Aorta (tissue), 5 donors: ENCODE results near the gene BET1L. TPM values are rescaled to one million over a fixed set of nuclear protein-coding genes. Genes with fewer than 3 reads are reported as not detected.
A peak's percentile ranks its signal among the peaks of the same experiment; 100 is the strongest.
"Not testable (repeated sequence)": the region's sequence is repeated elsewhere in the genome, so short reads cannot be mapped to it uniquely, and the experiment has no call there.

ENCODE experiments used
- ATAC-seq: fragments of 200-7000 bp; cut with Tn5 transposase; one replicate; pipeline ENCODE4 v1.9.1; 2022; ENCODE audit warnings: moderate library complexity; ENCODE audit not compliant: low FRiP score
- DNase-seq, 2 donors: peaks; one replicate each; pipeline ENCODE4 v3.0.0-alpha.2; 2020
- H3K27ac ChIP-seq, 2 donors: one replicate each; pipeline ENCODE4 v1.5.1; 2013; ENCODE audit warnings: low read length in 2 of 2, mild to moderate bottlenecking in 2 of 2, moderate library complexity in 2 of 2, control low read depth in 1 of 2, inconsistent platforms in 1 of 2, low read depth in 1 of 2
- H3K27me3 ChIP-seq, 2 donors: one replicate each; pipeline ENCODE4 v1.6.1; 2013; ENCODE audit warnings: control low read depth in 1 of 2, low read length in 1 of 2, mild to moderate bottlenecking in 1 of 2, moderate library complexity in 1 of 2; ENCODE audit not compliant: insufficient read depth in 2 of 2, control insufficient read depth in 1 of 2
- H3K36me3 ChIP-seq, 2 donors: one replicate each; pipeline ENCODE4 v1.6.1; 2013; ENCODE audit warnings: control low read depth in 1 of 2, low read length in 1 of 2, mild to moderate bottlenecking in 1 of 2; ENCODE audit not compliant: insufficient read depth in 2 of 2, control insufficient read depth in 1 of 2
- H3K4me1 ChIP-seq, 2 donors: one replicate each; pipeline ENCODE4 v1.6.1; 2013; ENCODE audit warnings: low read length in 2 of 2, control low read depth in 1 of 2, mild to moderate bottlenecking in 1 of 2, moderate library complexity in 1 of 2; ENCODE audit not compliant: insufficient read depth in 2 of 2, control insufficient read depth in 1 of 2
- H3K4me3 ChIP-seq, 2 donors: one replicate each; pipeline ENCODE4 v1.5.1; 2013; ENCODE audit warnings: low read length in 2 of 2, control low read depth in 1 of 2, mild to moderate bottlenecking in 1 of 2
- H3K9me3 ChIP-seq: one replicate; pipeline ENCODE4 v1.6.1; 2013; ENCODE audit warnings: mild to moderate bottlenecking, low read length; ENCODE audit not compliant: control insufficient read depth
- WGBS, 2 donors: extraction: QIAGEN DNeasy Blood & Tissue Kit; methylation state at CpG; one replicate each; pipeline ENCODE4 v1.1.7; 2013; 5-methylcytosine and 5-hydroxymethylcytosine counted together
- intact Hi-C, 2 donors: fragments of 100-400 bp; cut with DNase I; formaldehyde crosslinking; loops; one replicate each; pipeline versions ENCODE4 v1.14.2 to v1.15.0; 2022
- polyA plus RNA-seq, 2 donors: library from polyadenylated mRNA; stranded (reverse); fragments of 200-250 nt; gene quantifications; one replicate each; pipeline ENCODE4 v1.2.3, GENCODE V29; 2013
- total RNA-seq, 2 donors: library from RNA; stranded (reverse); fragmentation: NEBNext Ultra II Directional; extraction: Animal tissue kit (Norgen Biotek cat#: 25700); gene quantifications; one replicate each; pipeline ENCODE4 v1.2.1, GENCODE V29; 2021
- donor health status: healthy with polysubstance abuse.
- donor health status: Bipolar disorder and iron deficiency.
- donor health status: DM: no; HTN: no; CAD: no.
- donor health status: DM: no; HTN: no; CAD: no.
- donor health status: DM: yes; HTN: yes; CAD: no.

BET1L gene
- total and polyA plus RNA-seq, 4 donors: 24.0 to 55.4 (median 45.2) TPM

- no peaks in the 10 kb centered on the region for H3K9me3 ChIP-seq
- no peaks in the 10 kb centered on the region for H3K27me3 ChIP-seq
- WGBS, 2 donors: 85 to 92% methylated on average over 5 of the region's 5 CpGs
- DNase-seq (no peak), ATAC-seq (no peak)
- no peak overlapping the region for H3K4me3 ChIP-seq
- H3K27ac ChIP-seq: no peak overlapping the region
- intact Hi-C loops: loop anchor here in 1 of 2 donors (5.0 kb wide), 1 partner anchor 37 kb away; the partner anchor contains the start of gene PGGHG
- peaks cover 4 to 8% of the 10 kb centered on the region in 2 donors for H3K36me3 ChIP-seq
- H3K4me1 ChIP-seq: no peaks in the 10 kb centered on the region
Observed at GRCh38 chr11:250274-250673, 43.1 kb upstream of the BET1L start.

DNA sequence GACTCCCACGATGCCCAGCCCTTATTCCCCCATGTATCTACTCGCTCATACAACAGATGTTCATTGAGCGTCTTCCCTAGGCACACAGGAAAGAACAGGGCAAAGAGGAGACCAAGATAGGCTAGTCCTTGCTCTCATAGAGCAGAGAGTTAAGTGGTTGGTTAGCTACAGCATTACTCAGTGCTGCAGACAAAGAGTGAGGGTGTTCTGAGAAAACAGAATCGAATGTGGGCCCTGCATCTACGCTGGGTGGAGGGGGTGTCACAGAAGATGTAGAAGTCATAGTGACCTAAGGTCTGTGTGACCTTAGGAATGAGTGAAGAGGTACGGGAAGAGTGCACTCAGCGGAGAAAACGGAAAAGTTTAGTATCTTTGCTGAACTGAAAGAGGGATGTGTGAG, 41.9 kb upstream of the BET1L start:
- intact Hi-C loops: no loop called here
- no peak for ATAC-seq
- Histone ChIP-seq H3K36me3 (peaks cover 4 to 10% of the 10 kb centered on the region in 2 donors), H3K27me3 (no peaks in the 10 kb centered on the region), H3K4me3 (no peak overlapping the region), H3K4me1 (no peaks in the 10 kb centered on the region), H3K9me3 (no peaks in the 10 kb centered on the region), H3K27ac (no peak overlapping the region)
- WGBS, 2 donors: 75 to 78% methylated on average over 8 of the region's 8 CpGs
- DNase-seq: no peak

- no peak for ATAC-seq
- WGBS, 2 donors: 94% methylated on average over 2 of the region's 2 CpGs
- intact Hi-C loops: no loop called here
- H3K36me3 ChIP-seq: peaks cover 0 to 8% of the 10 kb centered on the region in 2 donors
- H3K27me3 ChIP-seq: no peaks in the 10 kb centered on the region
- no peak for DNase-seq
- H3K27ac ChIP-seq: no peak overlapping the region
- no peaks in the 10 kb centered on the region for H3K9me3 ChIP-seq
- H3K4me3 ChIP-seq: no peak overlapping the region
- H3K4me1 ChIP-seq: no peaks in the 10 kb centered on the region
Observed at GRCh38 chr11:244376-244775, 37.2 kb upstream of the BET1L start.

GRCh38 chr11:241634-242033, 34.4 kb upstream of the BET1L start:
- DNase-seq (no peak), ATAC-seq (no peak)
- Histone ChIP-seq H3K9me3 (no peaks in the 10 kb centered on the region), H3K27me3 (no peaks in the 10 kb centered on the region), H3K4me1 (no peaks in the 10 kb centered on the region), H3K27ac (no peak overlapping the region), H3K4me3 (no peak overlapping the region), H3K36me3 (peaks cover 0 to 5% of the 10 kb centered on the region in 2 donors)
- intact Hi-C loops: no loop called here
- WGBS, 2 donors: 91 to 93% methylated on average over 5 of the region's 5 CpGs

GRCh38 chr11:240315-240714, 33.1 kb upstream of the BET1L start:
- Histone ChIP-seq H3K4me3 (no peak overlapping the region), H3K27me3 (no peaks in the 10 kb centered on the region), H3K27ac (no peak overlapping the region), H3K4me1 (no peaks in the 10 kb centered on the region), H3K9me3 (no peaks in the 10 kb centered on the region), H3K36me3 (peaks cover 0 to 4% of the 10 kb centered on the region in 2 donors)
- DNase-seq: no peak
- WGBS, 2 donors: 11% methylated on average over 1 of the region's 1 CpG
- intact Hi-C loops: no loop called here
- no peak for ATAC-seq

DNA sequence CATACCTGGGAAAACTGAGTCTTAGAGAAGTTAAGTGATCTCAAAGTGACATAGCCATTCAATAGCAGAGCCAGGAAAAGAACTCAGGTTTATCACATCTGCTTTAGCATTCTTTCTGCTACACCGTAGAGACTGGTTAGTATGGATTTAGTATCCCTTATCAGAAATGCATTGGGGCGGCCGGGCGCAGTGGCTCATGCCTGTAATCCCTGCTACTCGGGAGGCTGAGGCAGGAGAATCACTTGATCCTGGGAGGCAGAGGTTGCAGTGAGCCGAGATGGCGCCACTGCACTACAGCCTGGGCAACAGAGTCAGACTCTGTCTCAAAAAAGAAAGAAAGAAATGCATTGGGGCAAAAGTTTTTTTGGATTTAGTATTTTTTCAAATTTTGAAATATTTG, 31.1 kb upstream of the BET1L start:
- ATAC-seq, DNase-seq, H3K27me3 ChIP-seq, H3K36me3 ChIP-seq, H3K9me3 ChIP-seq, H3K4me1 ChIP-seq, H3K27ac ChIP-seq, H3K4me3 ChIP-seq: not testable (repeated sequence)
- intact Hi-C loops: loop anchor here in 1 of 2 donors (10.0 kb wide), 1 partner anchor 66 kb away; the partner anchor contains the start of gene IFITM2
- WGBS, 2 donors: 83 to 84% methylated on average over 7 of the region's 7 CpGs

GRCh38 chr11:236774-237767, 29.9 kb upstream of the BET1L start, which contains the start of gene PSMD13:
TSS of gene PSMD13 (plus strand) at chr11:236976. CDS start at chr11:237050, 74 bp downstream.
- intact Hi-C loops: loop anchor here in 1 of 2 donors (1.0 to 10.0 kb wide), 2 partner anchors 29 to 68 kb away; partner anchors contain the start of gene IFITM2

GRCh38 chr11:235997-236773, 29.0 kb upstream of the BET1L start, which contains the start of gene SIRT3:
TSS of gene SIRT3 (minus strand) at chr11:236342. CDS start at chr11:236328, 14 bp downstream.
- intact Hi-C loops: loop anchor here in 1 of 2 donors (1.0 to 10.0 kb wide), 2 partner anchors 28 to 69 kb away; partner anchors contain the start of gene IFITM2
- WGBS, 2 donors: 1% methylated on average over 40 to 70 of the region's 70 CpGs
- H3K27me3 ChIP-seq: no peaks in the 10 kb centered on the region
- H3K4me1 ChIP-seq: no peaks in the 10 kb centered on the region
- ATAC-seq (peak; percentile 95), DNase-seq (peak; percentile 90 to 91)
- H3K36me3 ChIP-seq: peaks cover 0 to 2% of the 10 kb centered on the region in 2 donors
- H3K4me3 ChIP-seq: peak within 1 kb of the TSS; percentile 90 to 92
- H3K9me3 ChIP-seq: no peaks in the 10 kb centered on the region
- H3K27ac ChIP-seq: peak within 1 kb of the TSS; percentile 31 to 80

More at GRCh38 chr11:236774-237767, 29.9 kb upstream of the BET1L start, which contains the start of gene PSMD13:
- H3K36me3 ChIP-seq: peaks cover 0 to 2% of the 10 kb centered on the region in 2 donors
- peak within 1 kb of the TSS; percentile 90 to 92 for H3K4me3 ChIP-seq
- 2% methylated on average over 61 to 62 of the region's 62 CpGs for WGBS, 2 donors
- no peaks in the 10 kb centered on the region for H3K4me1 ChIP-seq
- ATAC-seq: peak; percentile 97
- no peaks in the 10 kb centered on the region for H3K27me3 ChIP-seq
- H3K27ac ChIP-seq: peak within 1 kb of the TSS; percentile 31 to 80
- no peaks in the 10 kb centered on the region for H3K9me3 ChIP-seq
- DNase-seq: peak; percentile 93 to 96
